WERI-Rb-1 (cell line): ENCODE results near the gene BIN1.

Experiments
- DNase-seq: peaks from one replicate; pipeline ENCODE4 v3.0.0-alpha.2; 2020
- H3K27ac ChIP-seq: fragments of 250-450 bp; sonication (Bioruptor Pico); 2 replicates; pipeline ENCODE4 v1.5.1; 2020; ENCODE audit warnings: mild to moderate bottlenecking, moderate library complexity
- H3K27me3 ChIP-seq: fragments of 250-450 bp; sonication (Bioruptor Pico); 2 replicates; pipeline ENCODE4 v1.5.1; 2021; ENCODE audit warnings: mild to moderate bottlenecking, low read depth, moderate library complexity; ENCODE audit not compliant: insufficient read depth, severe bottlenecking
- H3K36me3 ChIP-seq: fragments of 250-450 bp; sonication (Bioruptor Pico); 2 replicates; pipeline ENCODE4 v1.5.1; 2020; ENCODE audit warnings: mild to moderate bottlenecking, moderate library complexity
- H3K4me3 ChIP-seq: 2 replicates; pipeline ENCODE4 v1.5.1; 2011; ENCODE audit warnings: low read depth, mild to moderate bottlenecking, control low read depth, low read length
- H3K9me3 ChIP-seq: fragments of 250-450 bp; sonication (Bioruptor Pico); 2 replicates; pipeline ENCODE4 v1.5.1; 2021; ENCODE audit warnings: mild to moderate bottlenecking, moderate library complexity; ENCODE audit not compliant: severe bottlenecking
- CTCF ChIP-seq: IDR thresholded peaks from 2 replicates; pipeline ENCODE4 v1.5.1; 2011; ENCODE audit warnings: low read depth, mild to moderate bottlenecking, control low read depth, inconsistent platforms, low read length

Gene BIN1

GRCh38 chr2:127094509-127095366 is 12.2 kb downstream of the BIN1 start:
- no peaks in the 10 kb centered on the region for H3K27me3 ChIP-seq
- H3K9me3 ChIP-seq = no peaks in the 10 kb centered on the region
- DNase-seq = no peak
- H3K36me3 ChIP-seq = peaks cover 4% of the 10 kb centered on the region
- no peak for TF ChIP-seq CTCF
- peak overlapping the region; percentile 52 for H3K27ac ChIP-seq
- H3K4me3 ChIP-seq = no peak overlapping the region

- no peaks in the 10 kb centered on the region for H3K9me3 ChIP-seq
- peak overlapping the region; percentile 52 for H3K27ac ChIP-seq
- TF ChIP-seq CTCF = no peak
- peaks cover 4% of the 10 kb centered on the region for H3K36me3 ChIP-seq
- DNase-seq = peak; percentile 48
- H3K27me3 ChIP-seq = no peaks in the 10 kb centered on the region
- no peak overlapping the region for H3K4me3 ChIP-seq
Observed at GRCh38 chr2:127093648-127094210, 13.2 kb downstream of the BIN1 start.

- peaks cover 4% of the 10 kb centered on the region for H3K36me3 ChIP-seq
- no peak overlapping the region for H3K4me3 ChIP-seq
- no peak for DNase-seq
- peak overlapping the region; percentile 52 for H3K27ac ChIP-seq
- no peaks in the 10 kb centered on the region for H3K9me3 ChIP-seq
- no peak for TF ChIP-seq CTCF
- H3K27me3 ChIP-seq = no peaks in the 10 kb centered on the region
Observed at GRCh38 chr2:127092901-127093516, 13.9 kb downstream of the BIN1 start.

- DNase-seq = no peak
- Histone ChIP-seq H3K4me3 (no peak overlapping the region), H3K27ac (no peak overlapping the region), H3K27me3 (no peaks in the 10 kb centered on the region), H3K9me3 (no peaks in the 10 kb centered on the region), H3K36me3 (peaks cover 4% of the 10 kb centered on the region)
- TF ChIP-seq CTCF = no peak
Observed at GRCh38 chr2:127092306-127092705, 14.6 kb downstream of the BIN1 start.

- H3K36me3 ChIP-seq = peaks cover 4% of the 10 kb centered on the region
- no peak overlapping the region for H3K27ac ChIP-seq
- H3K27me3 ChIP-seq = no peaks in the 10 kb centered on the region
- H3K9me3 ChIP-seq = no peaks in the 10 kb centered on the region
- no peak for TF ChIP-seq CTCF
- no peak for DNase-seq
- H3K4me3 ChIP-seq = no peak overlapping the region
Observed at GRCh38 chr2:127091886-127092285, 15.1 kb downstream of the BIN1 start.
